Measurements from ENCODE around the gene ZMIZ1. TPM values are rescaled to one million over a fixed set of nuclear protein-coding genes. Genes with fewer than 3 reads are reported as not detected.

ZMIZ1 gene
- total RNA-seq, 1 experiment from 2014 or later: 34.2 TPM

- DNase-seq (ENCODE audit: low read depth, low spot score) (no peak), ATAC-seq (no peak)
- Histone ChIP-seq H3K9me3 (ENCODE audit: control insufficient read depth, insufficient read depth, low read depth, low read length) (no peaks in the 10 kb centered on the region), H3K4me3 (ENCODE audit: low read depth in 2 of 2, low read length in 2 of 2) (no peak overlapping the region), H3K27me3 (ENCODE audit: control insufficient read depth, insufficient read depth, low read length) (no peaks in the 10 kb centered on the region), H3K36me3 (ENCODE audit: control insufficient read depth, insufficient read depth, low read length) (no peaks in the 10 kb centered on the region), H3K27ac (ENCODE audit: low read length) (no peak overlapping the region), H3K4me1 (ENCODE audit: control insufficient read depth, insufficient read depth, low read length) (peaks cover 41% of the 10 kb centered on the region)
- ChIA-PET POLR2A (no interaction called here), CTCF (interaction anchor here (0.7 kb wide), 1 partner anchor 597 kb away, joined by 4 read pairs; no protein-coding TSS in a partner anchor)
- in situ Hi-C loops (cut with HindIII; ENCODE audit: low pct_unique_long_range_greater_than_20kb, low sequenced_read_pairs) (no loop called here), intact Hi-C loops (cut with micrococcal nuclease; ENCODE audit: unreplicated experiment) (no loop called here)
- BruUV-seq (replicated peaks): no TSS peak
- no peak for TF ChIP-seq CTCF (IDR thresholded peaks at IDR 0.05)
- TF ChIP-seq POLR2AphosphoS5 (IDR thresholded peaks at IDR 0.05; ENCODE audit: low read depth, low read length): no peak
- no peak for TF ChIP-seq SIN3A (IDR thresholded peaks at IDR 0.05; ENCODE audit: borderline replicate concordance, insufficient read depth, low read depth, low read length)
- TF ChIP-seq, protein P1, sequence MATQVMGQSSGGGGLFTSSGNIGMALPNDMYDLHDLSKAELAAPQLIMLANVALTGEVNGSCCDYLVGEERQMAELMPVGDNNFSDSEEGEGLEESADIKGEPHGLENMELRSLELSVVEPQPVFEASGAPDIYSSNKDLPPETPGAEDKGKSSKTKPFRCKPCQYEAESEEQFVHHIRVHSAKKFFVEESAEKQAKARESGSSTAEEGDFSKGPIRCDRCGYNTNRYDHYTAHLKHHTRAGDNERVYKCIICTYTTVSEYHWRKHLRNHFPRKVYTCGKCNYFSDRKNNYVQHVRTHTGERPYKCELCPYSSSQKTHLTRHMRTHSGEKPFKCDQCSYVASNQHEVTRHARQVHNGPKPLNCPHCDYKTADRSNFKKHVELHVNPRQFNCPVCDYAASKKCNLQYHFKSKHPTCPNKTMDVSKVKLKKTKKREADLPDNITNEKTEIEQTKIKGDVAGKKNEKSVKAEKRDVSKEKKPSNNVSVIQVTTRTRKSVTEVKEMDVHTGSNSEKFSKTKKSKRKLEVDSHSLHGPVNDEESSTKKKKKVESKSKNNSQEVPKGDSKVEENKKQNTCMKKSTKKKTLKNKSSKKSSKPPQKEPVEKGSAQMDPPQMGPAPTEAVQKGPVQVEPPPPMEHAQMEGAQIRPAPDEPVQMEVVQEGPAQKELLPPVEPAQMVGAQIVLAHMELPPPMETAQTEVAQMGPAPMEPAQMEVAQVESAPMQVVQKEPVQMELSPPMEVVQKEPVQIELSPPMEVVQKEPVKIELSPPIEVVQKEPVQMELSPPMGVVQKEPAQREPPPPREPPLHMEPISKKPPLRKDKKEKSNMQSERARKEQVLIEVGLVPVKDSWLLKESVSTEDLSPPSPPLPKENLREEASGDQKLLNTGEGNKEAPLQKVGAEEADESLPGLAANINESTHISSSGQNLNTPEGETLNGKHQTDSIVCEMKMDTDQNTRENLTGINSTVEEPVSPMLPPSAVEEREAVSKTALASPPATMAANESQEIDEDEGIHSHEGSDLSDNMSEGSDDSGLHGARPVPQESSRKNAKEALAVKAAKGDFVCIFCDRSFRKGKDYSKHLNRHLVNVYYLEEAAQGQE (IDR thresholded peaks at IDR 0.05; ENCODE audit: insufficient read depth in 1 of 2, low read depth in 2 of 2, low read length in 1 of 2): no peak
- no peak for TF ChIP-seq TCF7L2 (IDR thresholded peaks at IDR 0.05; ENCODE audit: low read depth, low read length)
Observed at GRCh38 chr10:79188154-79188965, 119.6 kb downstream of the ZMIZ1 start.

GRCh38 chr10:79189181-79189580, 120.4 kb downstream of the ZMIZ1 start:
- BruUV-seq (replicated peaks): no TSS peak
- intact Hi-C loops (cut with micrococcal nuclease; ENCODE audit: unreplicated experiment) (no loop called here), in situ Hi-C loops (cut with HindIII; ENCODE audit: low pct_unique_long_range_greater_than_20kb, low sequenced_read_pairs) (no loop called here)
- no peak for DNase-seq (ENCODE audit: low read depth, low spot score)
- H3K4me1 ChIP-seq (ENCODE audit: control insufficient read depth, insufficient read depth, low read length): peaks cover 33% of the 10 kb centered on the region
- no peak overlapping the region for H3K4me3 ChIP-seq (ENCODE audit: low read depth in 2 of 2, low read length in 2 of 2)
- no peaks in the 10 kb centered on the region for H3K36me3 ChIP-seq (ENCODE audit: control insufficient read depth, insufficient read depth, low read length)
- no peak for ATAC-seq
- ChIA-PET POLR2A (no interaction called here), CTCF (no interaction called here)
- TF ChIP-seq, protein P1 (IDR thresholded peaks at IDR 0.05; ENCODE audit: insufficient read depth in 1 of 2, low read depth in 2 of 2, low read length in 1 of 2): no peak
- no peak for TF ChIP-seq CTCF (IDR thresholded peaks at IDR 0.05)
- TF ChIP-seq TCF7L2 (IDR thresholded peaks at IDR 0.05; ENCODE audit: low read depth, low read length): no peak
- TF ChIP-seq POLR2AphosphoS5 (IDR thresholded peaks at IDR 0.05; ENCODE audit: low read depth, low read length): no peak
- TF ChIP-seq SIN3A (IDR thresholded peaks at IDR 0.05; ENCODE audit: borderline replicate concordance, insufficient read depth, low read depth, low read length): no peak
- no peak overlapping the region for H3K27ac ChIP-seq (ENCODE audit: low read length)
- no peaks in the 10 kb centered on the region for H3K9me3 ChIP-seq (ENCODE audit: control insufficient read depth, insufficient read depth, low read depth, low read length)
- H3K27me3 ChIP-seq (ENCODE audit: control insufficient read depth, insufficient read depth, low read length): no peaks in the 10 kb centered on the region
